ENCODE measurements around the gene PXMP2. TPM values are rescaled to one million over a fixed set of nuclear protein-coding genes. Genes with fewer than 3 reads are reported as not detected.

Gene PXMP2
- total RNA-seq, 1 experiment from 2014 or later: 42.7 TPM

DNA sequence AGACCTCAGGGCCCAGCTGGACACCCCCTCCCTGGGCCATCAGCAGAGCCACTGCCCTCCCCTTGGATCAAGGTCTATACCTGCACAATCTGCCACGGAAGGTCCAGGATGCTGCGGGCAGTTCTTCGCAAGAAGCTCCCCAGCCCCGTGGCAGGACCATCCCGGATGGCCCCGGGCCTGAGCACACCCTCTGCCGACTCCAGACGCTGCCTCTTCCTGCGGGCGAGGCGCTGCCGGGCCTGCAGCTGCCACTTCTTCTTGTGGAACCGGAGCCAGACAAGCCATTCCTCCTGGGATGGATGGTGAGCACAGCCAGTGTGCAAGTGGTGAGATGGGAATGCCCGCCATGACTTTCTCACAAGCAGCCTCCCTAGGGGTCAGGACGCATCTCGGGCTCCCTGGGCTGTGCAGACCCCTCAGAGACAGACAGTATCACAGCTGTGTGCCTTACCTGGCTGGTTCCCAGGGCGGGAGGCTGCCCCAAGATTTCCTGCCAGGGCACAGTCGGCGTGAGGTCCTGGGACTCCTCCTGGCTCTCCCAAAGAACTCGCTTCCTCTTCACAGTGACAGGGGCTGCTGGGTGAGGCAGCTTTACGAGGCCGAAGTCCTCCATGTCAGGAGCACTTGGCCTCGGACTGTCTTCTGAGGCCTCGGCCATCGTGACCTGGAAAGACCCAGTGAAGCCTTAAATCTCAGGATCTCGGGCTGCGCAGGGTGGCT lies 38.0 kb upstream of the PXMP2 start:
- Histone ChIP-seq H3K79me2 (ENCODE audit: low read length) (no peaks in the 10 kb centered on the region), H3K36me3 (ENCODE audit: low read depth, low read length) (peaks cover 55% of the 10 kb centered on the region), H2AFZ (ENCODE audit: low read length) (no peak overlapping the region), H3K9me3 (ENCODE audit: low read length) (no peaks in the 10 kb centered on the region), H3K4me1 (ENCODE audit: insufficient read depth, low read length) (no peaks in the 10 kb centered on the region), H3K9ac (ENCODE audit: low read length) (no peak overlapping the region), H3K27me3 (ENCODE audit: low read length) (no peaks in the 10 kb centered on the region), H3K27ac (ENCODE audit: low read length) (no peak overlapping the region), H3K4me3 (ENCODE audit: low read length) (no peak overlapping the region), H4K20me1 (ENCODE audit: low read length) (no peaks in the 10 kb centered on the region), H3K4me2 (ENCODE audit: low read length) (no peak overlapping the region), H3F3A (ENCODE audit: low read length, unreplicated experiment) (no peaks in the 10 kb centered on the region), H3K9me2 (replicated peaks; ENCODE audit: low read length) (no peaks in the 10 kb centered on the region)
- no TSS peak for BruUV-seq (replicated peaks)
- ATAC-seq (no peak), DNase-seq (no peak)
- ChIA-PET POLR2A (ENCODE audit: unreplicated experiment) (no interaction called here), CTCF (no interaction called here)
- intact Hi-C loops (cut with micrococcal nuclease): no loop called here
- TF ChIP-seq EZH2phosphoT487 (IDR thresholded peaks at IDR 0.05; ENCODE audit: borderline replicate concordance, low read length): no peak
- no peak for TF ChIP-seq EZH2 (IDR thresholded peaks at IDR 0.05; ENCODE audit: low read length, unreplicated experiment)
- TF ChIP-seq, protein P1, sequence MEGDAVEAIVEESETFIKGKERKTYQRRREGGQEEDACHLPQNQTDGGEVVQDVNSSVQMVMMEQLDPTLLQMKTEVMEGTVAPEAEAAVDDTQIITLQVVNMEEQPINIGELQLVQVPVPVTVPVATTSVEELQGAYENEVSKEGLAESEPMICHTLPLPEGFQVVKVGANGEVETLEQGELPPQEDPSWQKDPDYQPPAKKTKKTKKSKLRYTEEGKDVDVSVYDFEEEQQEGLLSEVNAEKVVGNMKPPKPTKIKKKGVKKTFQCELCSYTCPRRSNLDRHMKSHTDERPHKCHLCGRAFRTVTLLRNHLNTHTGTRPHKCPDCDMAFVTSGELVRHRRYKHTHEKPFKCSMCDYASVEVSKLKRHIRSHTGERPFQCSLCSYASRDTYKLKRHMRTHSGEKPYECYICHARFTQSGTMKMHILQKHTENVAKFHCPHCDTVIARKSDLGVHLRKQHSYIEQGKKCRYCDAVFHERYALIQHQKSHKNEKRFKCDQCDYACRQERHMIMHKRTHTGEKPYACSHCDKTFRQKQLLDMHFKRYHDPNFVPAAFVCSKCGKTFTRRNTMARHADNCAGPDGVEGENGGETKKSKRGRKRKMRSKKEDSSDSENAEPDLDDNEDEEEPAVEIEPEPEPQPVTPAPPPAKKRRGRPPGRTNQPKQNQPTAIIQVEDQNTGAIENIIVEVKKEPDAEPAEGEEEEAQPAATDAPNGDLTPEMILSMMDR (conservative IDR thresholded peaks at IDR 0.05; ENCODE audit: low read depth, low read length): no peak

DNA sequence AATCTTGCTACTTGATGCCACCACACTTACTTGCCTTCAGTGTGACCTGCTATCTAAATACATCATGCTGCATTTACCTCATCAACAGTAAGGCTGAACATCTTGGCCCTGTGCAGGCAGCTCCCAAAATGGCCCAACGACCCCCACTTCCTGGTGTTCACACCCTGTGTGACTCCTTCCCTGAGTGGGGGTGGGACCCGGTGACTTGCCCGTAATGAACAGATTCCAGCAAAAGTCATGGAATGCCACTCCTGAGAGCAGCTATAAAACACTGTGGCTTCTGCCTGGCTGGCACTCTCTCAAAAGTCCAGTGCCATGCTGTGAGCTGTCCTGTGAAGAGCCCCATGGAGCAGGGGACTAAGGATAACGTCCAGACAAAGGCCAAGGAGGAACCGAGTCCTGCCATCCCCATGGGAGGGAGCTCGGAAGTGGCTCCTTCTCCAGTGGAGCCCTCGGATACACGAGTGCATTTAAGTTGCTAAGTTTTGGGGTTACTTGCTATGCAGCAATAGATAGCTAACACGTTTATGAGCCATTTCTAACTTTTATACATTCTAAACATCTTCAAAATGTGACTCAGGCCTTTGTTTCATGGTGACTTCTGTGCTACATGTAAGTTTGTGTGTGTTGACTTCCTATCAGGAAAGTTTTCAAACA lies 35.8 kb upstream of the PXMP2 start:
- POLR2A ChIA-PET (ENCODE audit: unreplicated experiment): no interaction called here
- DNase-seq: no peak
- H3K4me2 ChIP-seq (ENCODE audit: low read length): no peak overlapping the region
- no peaks in the 10 kb centered on the region for H3K4me1 ChIP-seq (ENCODE audit: insufficient read depth, low read length)
- CTCF ChIA-PET: no interaction called here
- peaks cover 60% of the 10 kb centered on the region for H3K36me3 ChIP-seq (ENCODE audit: low read depth, low read length)
- no peaks in the 10 kb centered on the region for H3K9me2 ChIP-seq (replicated peaks; ENCODE audit: low read length)
- H4K20me1 ChIP-seq (ENCODE audit: low read length): no peaks in the 10 kb centered on the region
- no peak overlapping the region for H3K27ac ChIP-seq (ENCODE audit: low read length)
- no peaks in the 10 kb centered on the region for H3K9me3 ChIP-seq (ENCODE audit: low read length)
- TF ChIP-seq EZH2phosphoT487 (IDR thresholded peaks at IDR 0.05; ENCODE audit: borderline replicate concordance, low read length) (no peak), EZH2 (IDR thresholded peaks at IDR 0.05; ENCODE audit: low read length, unreplicated experiment) (no peak)
- TF ChIP-seq, protein P1 (conservative IDR thresholded peaks at IDR 0.05; ENCODE audit: low read depth, low read length): no peak
- no TSS peak for BruUV-seq (replicated peaks)
- no peaks in the 10 kb centered on the region for H3K79me2 ChIP-seq (ENCODE audit: low read length)
- H3K4me3 ChIP-seq (ENCODE audit: low read length): no peak overlapping the region
- H2AFZ ChIP-seq (ENCODE audit: low read length): no peak overlapping the region
- ATAC-seq: no peak
- no peaks in the 10 kb centered on the region for H3F3A ChIP-seq (ENCODE audit: low read length, unreplicated experiment)
- H3K9ac ChIP-seq (ENCODE audit: low read length): no peak overlapping the region
- intact Hi-C loops (cut with micrococcal nuclease): no loop called here
- no peaks in the 10 kb centered on the region for H3K27me3 ChIP-seq (ENCODE audit: low read length)
